Activated CD4-positive, alpha-beta memory T cell treated with anti-CD3 and anti-CD28 coated beads for 36 hours (primary cell): ENCODE results near the gene AMH. TPM values are rescaled to one million over a fixed set of nuclear protein-coding genes. Genes with fewer than 3 reads are reported as not detected.
A peak's percentile ranks its signal among the peaks of the same experiment; 100 is the strongest.

Source experiments
- CTCF ChIA-PET: fragments of 350-600 bp; sonication (Branson Sonifier 250); formaldehyde crosslinking; loops from one replicate; lab custom pipeline; 2021; ENCODE audit warnings: antibody characterized with exemption, inconsistent platforms; lab: Charles Lee
- POLR2A ChIA-PET: fragments of 350-600 bp; sonication (Branson Sonifier 250); formaldehyde crosslinking; loops from one replicate; lab custom pipeline; 2021; ENCODE audit warnings: antibody characterized with exemption; lab: Charles Lee
- DNase-seq: peaks from one replicate; pipeline ENCODE4 v3.0.0-alpha.2; 2020
- H3K27ac Mint-ChIP-seq: one replicate; pipeline ENCODE4 v1.8.0; 2021; ENCODE audit warnings: mixed read lengths
- H3K27me3 Mint-ChIP-seq: one replicate; pipeline ENCODE4 v1.8.0; 2021; ENCODE audit warnings: mixed read lengths
- H3K36me3 Mint-ChIP-seq: one replicate; pipeline ENCODE4 v1.8.0; 2021; ENCODE audit warnings: mixed read lengths
- H3K4me1 Mint-ChIP-seq: one replicate; pipeline ENCODE4 v1.8.0; 2021; ENCODE audit warnings: low read depth, mixed read lengths
- H3K4me3 Mint-ChIP-seq: one replicate; pipeline ENCODE4 v1.8.0; 2021; ENCODE audit warnings: mild to moderate bottlenecking, mixed read lengths
- H3K9me3 Mint-ChIP-seq: one replicate; pipeline ENCODE4 v1.8.0; 2021; ENCODE audit warnings: mixed read lengths
- intact Hi-C: fragments of 100-400 bp; cut with micrococcal nuclease; formaldehyde crosslinking; loops from one replicate; pipeline ENCODE4 v1.15.1; 2023
- total RNA-seq, 2 experiments: library from RNA; stranded (reverse); gene quantifications; one replicate each; pipeline ENCODE4 v1.2.3, GENCODE V29; 2021

The AMH gene
- total RNA-seq, 2 experiments from 2014 or later = 2.8 to 3.4 TPM

- H3K36me3 Mint-ChIP-seq = no peaks in the 10 kb centered on the region
- peaks cover 35% of the 10 kb centered on the region for H3K4me1 Mint-ChIP-seq
- intact Hi-C loops = no loop called here
- CTCF ChIA-PET = interaction anchor here (0.7 to 1.1 kb wide), 4 partner anchors 13 to 106 kb away, joined by 3 to 4 read pairs (median 3); no protein-coding TSS in a partner anchor
- H3K27me3 Mint-ChIP-seq = peaks cover 8% of the 10 kb centered on the region
- DNase-seq = no peak
- POLR2A ChIA-PET = no interaction called here
- no peak overlapping the region for H3K27ac Mint-ChIP-seq
- H3K4me3 Mint-ChIP-seq = no peak overlapping the region
- H3K9me3 Mint-ChIP-seq = no peaks in the 10 kb centered on the region
Observed at GRCh38 chr19:2286402-2287140, 37.4 kb downstream of the AMH start.

DNA sequence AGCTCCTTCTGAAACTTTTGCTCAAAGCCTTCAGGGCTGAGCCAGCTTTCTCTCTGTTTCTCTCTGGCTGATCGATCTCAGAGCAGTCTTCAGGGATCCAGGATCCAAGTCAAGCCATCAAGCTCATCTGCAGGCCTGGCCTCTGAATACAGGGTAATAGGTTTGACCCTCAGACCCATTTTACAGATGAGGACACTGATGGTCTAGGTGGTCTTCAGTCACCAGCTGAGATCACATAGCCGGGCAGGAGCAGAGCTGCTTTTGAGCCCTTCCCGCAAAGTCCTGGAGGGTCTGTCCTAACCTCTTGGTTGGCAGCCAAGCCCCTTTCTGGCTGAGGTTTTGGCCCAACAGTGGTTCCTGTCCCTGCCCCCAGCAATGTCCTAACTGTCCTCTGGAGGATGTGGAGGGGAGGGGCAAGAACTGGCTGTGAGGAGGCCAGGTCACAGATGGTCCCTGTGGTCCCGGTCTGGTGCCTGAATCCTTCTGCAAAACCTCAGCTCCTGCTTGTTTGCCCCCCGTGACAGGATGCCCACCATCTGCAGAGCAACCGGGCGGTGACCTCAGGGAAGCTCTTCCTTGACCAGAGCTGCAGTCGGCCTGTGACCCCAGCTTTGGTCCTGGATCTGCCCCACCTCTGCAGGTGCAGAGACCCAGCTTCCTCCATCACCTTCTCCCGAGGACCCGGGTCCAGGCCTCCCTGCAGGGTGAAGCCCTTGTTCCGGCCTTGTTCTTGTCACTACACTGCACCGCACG is 38.6 kb downstream of the AMH start:
- no peak for DNase-seq
- no peaks in the 10 kb centered on the region for H3K36me3 Mint-ChIP-seq
- H3K27ac Mint-ChIP-seq = no peak overlapping the region
- no peaks in the 10 kb centered on the region for H3K9me3 Mint-ChIP-seq
- CTCF ChIA-PET = interaction anchor here (1.1 to 2.0 kb wide), 4 partner anchors 13 to 326 kb away, joined by 4 to 10 read pairs (median 6); no protein-coding TSS in a partner anchor
- H3K27me3 Mint-ChIP-seq = peaks cover 8% of the 10 kb centered on the region
- H3K4me1 Mint-ChIP-seq = peaks cover 24% of the 10 kb centered on the region
- POLR2A ChIA-PET = no interaction called here
- no peak overlapping the region for H3K4me3 Mint-ChIP-seq
- intact Hi-C loops = no loop called here

DNA sequence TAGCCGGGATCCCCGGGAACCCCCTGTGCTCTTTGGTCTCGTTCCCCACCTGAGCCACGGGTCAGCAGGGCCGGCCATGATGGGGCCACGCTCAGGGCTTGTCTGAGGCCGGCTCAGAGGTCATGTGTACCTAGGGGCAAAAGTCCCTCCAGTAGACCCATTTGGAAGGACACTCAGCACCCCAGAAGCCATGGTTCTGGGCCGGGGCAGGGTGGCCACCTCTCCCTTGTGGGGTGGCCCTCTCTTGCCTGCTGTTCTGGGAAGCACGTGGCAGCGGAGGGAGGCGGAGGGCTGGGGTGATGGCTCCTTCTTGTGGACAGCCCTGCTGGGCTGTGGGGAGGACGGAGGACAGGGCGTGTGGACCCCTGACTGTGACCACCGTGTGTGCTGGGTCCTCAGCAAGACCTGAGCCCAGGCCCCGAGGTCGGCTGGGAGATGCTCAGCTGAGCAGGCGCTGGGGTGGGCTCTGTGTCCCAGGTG is 39.3 kb downstream of the AMH start:
- Mint-ChIP-seq H3K9me3 (no peaks in the 10 kb centered on the region), H3K4me1 (peaks cover 21% of the 10 kb centered on the region), H3K27ac (no peak overlapping the region), H3K36me3 (no peaks in the 10 kb centered on the region), H3K27me3 (peaks cover 8% of the 10 kb centered on the region), H3K4me3 (peak overlapping the region; percentile 70)
- ChIA-PET CTCF (interaction anchor here (0.7 to 2.0 kb wide), 6 partner anchors 13 to 349 kb away, joined by 3 to 10 read pairs (median 4); no protein-coding TSS in a partner anchor), POLR2A (interaction anchor here (0.8 kb wide), 1 partner anchor 265 kb away, joined by 3 read pairs; no protein-coding TSS in a partner anchor)
- DNase-seq = no peak
- intact Hi-C loops = no loop called here

GRCh38 chr19:2288818-2289713 is 39.9 kb downstream of the AMH start:
- peaks cover 8% of the 10 kb centered on the region for H3K27me3 Mint-ChIP-seq
- H3K4me3 Mint-ChIP-seq = peak overlapping the region; percentile 70
- intact Hi-C loops = no loop called here
- peaks cover 21% of the 10 kb centered on the region for H3K4me1 Mint-ChIP-seq
- DNase-seq = no peak
- no peak overlapping the region for H3K27ac Mint-ChIP-seq
- POLR2A ChIA-PET = interaction anchor here (0.8 to 1.0 kb wide), 2 partner anchors 39 to 264 kb away, joined by 3 to 4 read pairs; partner anchors contain the start of genes LSM7 and SPPL2B
- H3K36me3 Mint-ChIP-seq = no peaks in the 10 kb centered on the region
- CTCF ChIA-PET = interaction anchor here (0.7 to 2.0 kb wide), 7 partner anchors 14 to 348 kb away, joined by 3 to 10 read pairs (median 4); no protein-coding TSS in a partner anchor
- H3K9me3 Mint-ChIP-seq = no peaks in the 10 kb centered on the region

DNA sequence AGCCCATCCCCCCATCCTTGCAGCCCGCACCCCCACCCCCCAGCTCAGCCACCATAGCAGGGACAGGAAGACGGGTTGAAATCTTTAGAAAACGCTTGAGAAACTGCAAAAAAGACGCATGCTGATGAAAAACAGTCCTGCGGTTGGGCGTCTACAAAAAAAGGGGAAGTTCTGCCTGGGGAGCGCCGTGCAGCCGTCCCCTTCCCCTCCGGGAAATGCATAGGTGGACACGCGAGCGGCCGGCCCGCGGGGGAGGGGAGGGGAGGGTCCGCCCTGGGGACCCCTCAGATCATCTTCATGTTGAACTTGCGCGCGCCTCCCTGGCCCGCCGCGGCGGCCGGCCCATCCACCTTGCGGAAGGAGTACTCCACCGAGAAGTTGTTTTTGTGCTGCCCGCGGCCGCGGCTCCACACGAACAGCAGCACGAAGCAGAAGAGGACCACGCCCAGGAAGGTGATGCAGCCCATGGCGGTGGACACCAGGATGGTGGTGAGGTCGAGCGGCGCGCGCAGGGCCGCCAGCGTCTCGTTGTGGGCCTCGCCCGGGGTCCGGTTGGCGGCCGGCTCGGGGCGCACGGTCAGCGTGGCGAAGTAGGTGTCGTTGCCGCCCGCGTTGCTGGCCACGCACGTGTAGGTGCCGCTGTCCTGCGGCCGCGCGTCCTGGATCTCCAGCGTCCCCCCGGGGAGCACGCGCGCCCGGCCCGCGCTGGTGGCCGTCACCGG is 40.8 kb downstream of the AMH start:
- Mint-ChIP-seq H3K4me3 (peak overlapping the region; percentile 70), H3K36me3 (no peaks in the 10 kb centered on the region), H3K9me3 (no peaks in the 10 kb centered on the region), H3K27me3 (peaks cover 8% of the 10 kb centered on the region), H3K27ac (no peak overlapping the region), H3K4me1 (peaks cover 21% of the 10 kb centered on the region)
- intact Hi-C loops = no loop called here
- peak; percentile 65 for DNase-seq
- ChIA-PET POLR2A (interaction anchor here (1.0 kb wide), 1 partner anchor 38 kb away, joined by 4 read pairs; the partner anchor contains the start of genes LSM7 and SPPL2B), CTCF (interaction anchor here (1.0 to 1.6 kb wide), 3 partner anchors 15 to 347 kb away, joined by 3 to 10 read pairs (median 4); no protein-coding TSS in a partner anchor)

DNA sequence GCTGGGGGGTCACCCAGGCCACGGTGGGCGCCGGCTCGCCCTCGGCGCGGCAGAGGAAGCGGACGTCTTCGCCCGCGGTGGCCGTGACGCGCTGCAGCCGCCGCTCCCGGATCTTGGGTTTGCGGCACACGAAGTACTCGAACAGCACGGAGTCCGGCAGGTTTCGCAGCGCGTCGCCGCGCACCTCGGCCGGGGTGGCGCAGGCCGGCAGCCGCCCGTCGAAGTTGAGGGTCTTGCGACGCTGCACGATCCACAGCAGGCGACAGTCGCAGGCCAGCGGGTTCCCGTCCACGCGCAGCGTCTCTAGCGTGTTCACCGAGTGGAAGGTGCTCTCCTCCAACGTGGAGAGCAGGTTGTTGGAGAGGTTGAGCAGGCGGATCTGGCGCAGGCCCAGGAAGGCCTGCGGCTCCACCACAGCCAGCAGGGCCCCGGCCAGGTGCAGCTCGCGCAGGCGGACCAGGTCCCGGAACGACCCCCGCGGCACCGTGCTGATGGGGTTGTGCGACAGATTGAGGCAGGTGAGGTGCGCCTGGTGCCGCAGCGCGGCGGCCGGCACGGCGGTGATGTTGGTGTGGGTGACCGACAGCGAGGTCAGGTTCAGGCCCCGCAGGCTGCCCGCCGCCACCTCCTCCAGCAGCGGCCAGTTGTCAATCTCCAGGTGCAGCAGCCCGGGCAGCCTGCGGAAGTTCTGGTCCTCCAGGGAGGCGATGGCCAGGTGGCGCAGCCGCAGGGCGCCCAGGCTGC is 41.5 kb downstream of the AMH start:
- no peaks in the 10 kb centered on the region for H3K36me3 Mint-ChIP-seq
- H3K4me1 Mint-ChIP-seq = peaks cover 21% of the 10 kb centered on the region
- no peak overlapping the region for H3K27ac Mint-ChIP-seq
- H3K27me3 Mint-ChIP-seq = peaks cover 8% of the 10 kb centered on the region
- peak; percentile 28 for DNase-seq
- intact Hi-C loops = no loop called here
- peak overlapping the region; percentile 69 for H3K4me3 Mint-ChIP-seq
- no peaks in the 10 kb centered on the region for H3K9me3 Mint-ChIP-seq
- ChIA-PET POLR2A (interaction anchor here (1.3 kb wide), 1 partner anchor 37 kb away, joined by 4 read pairs; the partner anchor contains the start of genes LSM7 and SPPL2B), CTCF (interaction anchor here (0.5 kb wide), 1 partner anchor 14 kb away, joined by 3 read pairs; no protein-coding TSS in a partner anchor)

DNA sequence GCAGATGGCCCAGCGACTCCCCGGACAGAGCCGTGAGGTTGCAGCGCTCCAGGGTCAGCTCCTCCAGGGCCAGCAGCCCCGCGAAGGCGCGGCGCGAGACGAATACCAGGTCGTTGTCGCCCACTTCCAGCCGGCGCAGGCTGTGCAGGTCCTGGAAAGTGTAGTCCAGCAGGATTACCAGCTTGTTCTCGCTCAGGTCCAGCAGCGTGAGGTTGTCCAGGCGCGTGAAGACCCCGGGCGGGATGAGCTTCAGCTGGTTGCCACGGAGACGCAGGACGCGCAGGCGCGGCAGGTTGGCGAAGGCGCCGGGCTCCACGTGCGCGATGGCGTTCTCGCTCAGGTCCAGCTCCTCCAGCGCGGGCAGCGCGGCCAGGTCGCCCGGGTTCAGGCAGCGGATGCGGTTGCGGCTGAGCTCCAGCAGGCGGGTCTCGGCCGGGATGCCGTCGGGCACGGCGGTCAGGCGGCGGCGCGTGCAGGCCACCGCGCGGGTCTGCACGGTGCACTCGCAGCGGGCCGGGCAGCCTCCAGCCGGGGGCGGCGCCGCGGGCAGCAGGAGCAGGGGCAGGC is 42.1 kb downstream of the AMH start:
- H3K27ac Mint-ChIP-seq = no peak overlapping the region
- intact Hi-C loops = no loop called here
- ChIA-PET POLR2A (interaction anchor here (1.3 kb wide), 1 partner anchor 37 kb away, joined by 4 read pairs; the partner anchor contains the start of genes LSM7 and SPPL2B), CTCF (interaction anchor here (0.5 to 0.7 kb wide), 3 partner anchors 14 to 101 kb away, joined by 3 read pairs; no protein-coding TSS in a partner anchor)
- no peaks in the 10 kb centered on the region for H3K36me3 Mint-ChIP-seq
- peaks cover 8% of the 10 kb centered on the region for H3K27me3 Mint-ChIP-seq
- H3K4me3 Mint-ChIP-seq = peak overlapping the region; percentile 69
- peaks cover 21% of the 10 kb centered on the region for H3K4me1 Mint-ChIP-seq
- no peaks in the 10 kb centered on the region for H3K9me3 Mint-ChIP-seq
- DNase-seq = no peak

- DNase-seq = no peak
- Mint-ChIP-seq H3K36me3 (no peaks in the 10 kb centered on the region), H3K9me3 (no peaks in the 10 kb centered on the region), H3K27ac (no peak overlapping the region), H3K27me3 (peaks cover 1% of the 10 kb centered on the region), H3K4me3 (no peak overlapping the region), H3K4me1 (peaks cover 6% of the 10 kb centered on the region)
- POLR2A ChIA-PET = interaction anchor here (0.9 kb wide), 1 partner anchor 14 kb away, joined by 4 read pairs; no protein-coding TSS in a partner anchor
- intact Hi-C loops = no loop called here
- CTCF ChIA-PET = no interaction called here
Observed at GRCh38 chr19:2294687-2295335, 45.7 kb downstream of the AMH start.

DNA sequence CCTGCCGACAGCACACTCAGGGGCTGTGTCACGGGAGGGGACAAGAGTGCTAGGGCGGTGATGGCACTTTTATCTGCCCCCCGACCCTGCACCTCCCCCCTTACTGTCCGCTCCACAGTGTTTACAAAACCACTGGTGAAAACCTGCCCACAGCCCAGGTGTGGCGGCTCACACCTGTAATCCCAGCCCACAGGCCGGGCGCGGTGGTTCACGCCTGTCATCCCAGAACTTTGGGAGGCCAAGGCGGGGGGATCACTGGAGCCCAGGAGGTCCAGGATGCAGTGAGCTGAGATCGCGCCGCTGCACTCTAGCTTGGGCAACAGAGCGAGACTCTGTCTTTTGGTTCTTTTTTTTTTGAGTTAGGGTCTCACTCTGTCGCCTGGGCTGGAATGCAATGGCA is 47.0 kb downstream of the AMH start:
- intact Hi-C loops = no loop called here
- Mint-ChIP-seq H3K4me3 (no peak overlapping the region), H3K4me1 (no peaks in the 10 kb centered on the region), H3K27ac (no peak overlapping the region), H3K27me3 (no peaks in the 10 kb centered on the region), H3K36me3 (no peaks in the 10 kb centered on the region), H3K9me3 (no peaks in the 10 kb centered on the region)
- ChIA-PET CTCF (no interaction called here), POLR2A (no interaction called here)
- no peak for DNase-seq
